HG03025 (cell line): ENCODE measurements around the gene TAF7L.
"Not testable (repeated sequence)": the region's sequence is repeated elsewhere in the genome, so short reads cannot be mapped to it uniquely, and the experiment has no call there.

Source experiments
- ATAC-seq: cut with Tn5 transposase; IDR thresholded peaks from one replicate; pipeline ENCODE4 v1.9.1; 2021; ENCODE audit warnings: mild to moderate bottlenecking, moderate library complexity; ENCODE audit not compliant: unreplicated experiment, low FRiP score

Gene TAF7L

GRCh38 chrX:101290957-101291603 is at the start of gene TAF7L:
TAF7L (minus strand) TSS chrX:101291334; CDS start chrX:101287543, 3,791 bp downstream.
- ATAC-seq = no peak

DNA sequence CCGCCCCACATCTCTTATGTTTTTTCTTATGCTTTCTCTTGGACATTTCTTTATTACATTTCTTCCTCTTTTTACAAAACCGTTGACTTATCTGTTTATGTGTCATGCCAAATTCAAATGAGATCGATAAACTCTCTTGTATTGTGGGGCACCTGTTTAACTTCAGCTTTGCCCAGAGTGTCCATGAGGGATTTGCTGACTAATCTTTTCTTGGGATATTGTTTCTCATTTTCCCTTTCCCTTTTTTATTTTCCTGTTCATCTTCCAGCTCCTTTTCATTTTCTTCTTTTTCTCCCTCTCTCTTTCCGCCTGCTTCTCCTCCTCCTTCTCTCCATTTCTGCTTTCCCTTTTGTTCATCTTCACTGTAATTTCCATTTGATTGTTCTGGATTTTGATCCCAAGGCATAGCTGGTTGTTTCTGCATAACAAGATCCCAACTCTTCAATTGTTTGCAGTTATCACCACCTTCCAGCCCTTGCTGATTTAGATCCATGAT is 46.7 kb upstream of the TAF7L start:
- no peak for ATAC-seq

DNA sequence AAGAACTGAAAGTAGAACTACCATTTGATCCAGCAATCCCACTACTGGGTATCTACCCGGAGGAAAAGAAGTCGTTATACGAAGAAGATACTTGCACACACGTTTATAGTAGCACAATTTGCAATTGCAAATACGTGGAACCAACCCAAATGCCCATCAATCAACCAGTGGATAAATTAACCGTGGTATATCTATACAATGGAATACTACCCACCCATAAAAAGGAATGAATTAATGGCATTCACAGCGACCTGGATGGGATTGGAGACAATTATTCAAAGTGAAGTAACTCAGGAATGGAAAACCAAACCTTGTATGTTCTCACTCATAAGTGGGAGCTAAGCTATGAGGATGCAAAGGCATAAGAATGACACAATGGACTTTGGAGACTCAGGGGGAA is 43.2 kb upstream of the TAF7L start:
- not testable (repeated sequence) for ATAC-seq

DNA sequence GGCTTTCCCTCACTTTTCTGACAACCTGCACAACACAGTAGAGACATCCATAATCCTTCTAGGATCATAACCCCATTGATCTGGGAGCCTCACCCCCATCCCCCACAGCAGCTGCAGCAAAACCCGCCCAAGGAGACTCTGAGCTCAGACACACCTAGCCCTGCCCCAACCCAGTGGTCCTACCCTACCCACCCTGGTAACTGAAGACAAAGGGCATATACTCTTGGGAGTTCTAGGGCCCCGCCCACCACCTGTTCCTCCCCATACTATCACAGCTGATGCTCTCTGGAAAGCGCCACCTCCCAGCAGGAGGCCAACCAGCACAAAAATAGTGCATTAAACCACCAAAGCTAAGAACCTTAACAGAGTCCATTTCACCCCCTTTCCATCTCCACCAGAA is 35.5 kb upstream of the TAF7L start:
- ATAC-seq = not testable (repeated sequence)

DNA sequence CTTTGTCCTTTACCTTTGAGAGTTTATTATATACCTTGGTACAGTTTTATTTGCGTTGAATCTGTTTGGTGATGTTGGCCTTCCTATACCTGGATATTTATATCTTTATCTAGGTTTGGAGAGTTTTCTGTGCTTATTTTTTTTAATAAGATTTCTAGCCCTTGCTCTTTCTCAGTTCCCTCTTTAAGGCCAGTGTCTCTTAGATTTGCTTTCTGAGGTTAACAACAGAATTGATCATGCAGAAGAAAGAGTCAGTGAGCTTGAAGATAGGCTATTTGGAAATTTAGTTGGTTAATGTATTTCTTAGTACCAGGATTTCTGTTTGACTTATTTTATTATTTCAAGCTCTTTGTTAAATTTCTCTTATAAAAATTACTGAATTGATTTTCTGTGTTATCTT is 12.7 kb upstream of the TAF7L start:
- no peak for ATAC-seq

GRCh38 chrX:101295603-101296002 is 4.5 kb upstream of the TAF7L start:
- not testable (repeated sequence) for ATAC-seq

- no peak for ATAC-seq
These were observed 3.7 kb downstream of the TAF7L start for GRCh38 chrX:101287402-101287801.

DNA sequence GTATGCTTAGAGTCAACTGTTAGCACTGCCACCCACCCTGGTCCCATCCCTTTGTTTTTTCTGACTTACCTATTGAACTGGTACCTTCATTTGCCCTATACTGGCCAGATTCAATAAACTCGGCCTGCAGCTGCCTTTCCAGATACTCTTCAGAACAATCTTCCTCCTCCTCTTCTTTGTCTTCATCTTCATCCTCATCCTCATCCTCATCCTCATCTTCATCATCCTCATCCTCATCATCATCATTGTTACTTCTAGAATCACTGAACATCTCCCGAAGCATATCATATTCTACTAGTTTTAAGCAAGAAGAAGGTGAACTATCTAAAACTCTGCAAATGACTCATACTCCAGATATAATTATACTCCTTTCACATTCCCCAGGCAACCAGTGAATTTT is 14.9 kb downstream of the TAF7L start:
- ATAC-seq = no peak

DNA sequence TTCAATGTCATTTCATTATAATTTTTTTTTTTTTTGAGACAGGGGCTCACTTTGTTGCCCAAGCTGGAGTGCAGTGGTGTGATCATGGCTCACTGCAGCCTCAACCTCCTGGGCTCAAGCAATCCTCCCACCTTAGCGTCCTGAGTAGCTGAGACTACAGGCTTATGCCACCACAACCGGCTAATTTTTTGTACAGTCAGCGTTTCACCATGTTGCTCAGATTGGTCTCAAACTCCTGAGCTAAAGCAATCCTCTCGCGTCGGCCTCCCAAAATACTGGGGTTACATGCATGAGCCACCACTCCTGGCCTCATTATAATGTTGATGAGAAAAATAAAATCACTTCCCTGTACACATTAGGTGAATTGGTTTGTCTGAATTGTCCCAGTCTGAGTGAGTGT is 16.9 kb downstream of the TAF7L start:
- ATAC-seq = no peak

GRCh38 chrX:101265869-101266428 is 25.2 kb downstream of the TAF7L start:
- ATAC-seq = no peak

DNA sequence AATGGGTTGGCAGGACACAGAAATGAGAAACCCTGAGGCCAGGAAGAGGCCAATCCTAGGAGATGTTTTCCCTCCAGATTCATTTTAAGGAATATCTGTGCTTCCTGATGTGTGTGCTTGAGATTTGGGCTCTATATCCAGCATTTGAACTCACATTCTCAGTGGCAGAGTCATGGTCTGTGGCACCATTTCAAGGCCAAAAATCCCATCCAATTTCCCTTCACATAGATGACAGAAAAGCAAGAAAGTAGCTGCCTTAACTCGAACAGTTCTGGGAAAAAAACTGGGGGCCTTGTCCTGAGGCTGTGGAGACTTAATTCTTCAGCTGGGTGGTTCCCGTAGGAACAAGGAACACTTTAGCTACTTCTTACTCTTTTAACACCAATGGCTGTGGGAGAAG is 27.4 kb downstream of the TAF7L start:
- no peak for ATAC-seq

- no peak for ATAC-seq
These were observed 28.5 kb downstream of the TAF7L start for GRCh38 chrX:101262590-101262989.

- no peak for ATAC-seq
These were observed 30.7 kb downstream of the TAF7L start for GRCh38 chrX:101260435-101260834.

- ATAC-seq = no peak
These were observed 32.9 kb downstream of the TAF7L start for GRCh38 chrX:101258259-101258581.

GRCh38 chrX:101257448-101258258 is 33.5 kb downstream of the TAF7L start:
- no peak for ATAC-seq

DNA sequence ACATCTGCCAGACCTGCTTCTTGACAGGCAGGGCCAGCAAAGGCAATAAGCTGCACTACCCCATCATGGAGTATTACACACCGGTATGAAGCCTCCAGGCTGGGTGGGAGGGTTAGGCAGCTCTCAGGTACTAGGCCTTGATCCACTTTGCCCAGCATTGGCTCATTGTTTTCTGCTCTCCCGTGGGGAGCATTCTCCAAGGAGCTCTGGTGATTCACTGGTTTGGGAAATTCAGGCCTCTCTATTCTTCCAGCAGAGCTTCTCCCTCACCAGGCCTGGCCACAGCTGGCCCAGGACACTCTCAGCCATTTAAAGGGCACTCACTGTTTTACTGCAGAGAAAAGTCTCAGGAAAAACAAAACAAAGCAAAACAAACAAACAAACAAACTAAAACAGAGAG is 38.5 kb downstream of the TAF7L start:
- ATAC-seq = no peak

- ATAC-seq = no peak
These were observed 49.6 kb downstream of the TAF7L start for GRCh38 chrX:101241531-101241930.

DNA sequence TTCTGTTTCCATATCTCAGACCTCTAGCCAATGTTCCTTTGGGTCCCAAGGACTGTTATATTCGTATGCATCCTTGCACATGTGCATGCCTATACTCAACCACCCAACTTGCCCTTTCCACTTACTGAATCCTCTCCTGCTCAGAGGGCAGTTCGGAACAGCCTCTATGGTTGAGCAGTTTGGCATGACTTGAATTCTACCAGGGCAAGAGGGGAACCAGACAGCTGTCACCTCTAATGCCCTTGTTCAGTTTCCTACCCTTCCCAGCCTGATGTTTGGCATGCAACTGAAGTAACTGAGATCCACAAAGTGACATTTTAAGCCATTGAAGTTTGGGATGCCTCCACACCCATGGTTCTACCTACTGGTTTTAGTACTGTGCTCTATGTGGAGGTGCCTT is 54.1 kb downstream of the TAF7L start:
- no peak for ATAC-seq

DNA sequence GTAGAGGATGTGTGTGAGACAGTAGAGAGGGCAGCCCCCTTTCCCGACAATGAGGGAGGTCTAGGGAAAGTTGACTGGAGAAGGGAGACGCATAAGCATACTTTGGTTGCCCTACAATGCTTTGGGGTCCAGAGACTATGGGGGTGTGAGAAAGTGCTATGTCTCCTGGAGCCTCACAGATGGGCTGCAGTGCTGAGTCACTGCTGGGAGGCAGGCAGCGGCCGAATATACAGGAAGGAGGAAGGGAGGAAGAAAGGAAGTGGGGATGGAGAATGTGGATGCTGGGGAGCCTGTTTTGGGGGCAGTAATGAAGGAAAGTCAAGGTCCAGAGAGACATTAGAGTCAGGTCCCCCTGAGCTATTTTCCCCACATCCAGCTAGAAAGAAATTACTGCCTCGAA is 58.8 kb downstream of the TAF7L start:
- ATAC-seq = no peak

- no peak for ATAC-seq
These were observed 60.1 kb downstream of the TAF7L start for GRCh38 chrX:101231080-101231479.

DNA sequence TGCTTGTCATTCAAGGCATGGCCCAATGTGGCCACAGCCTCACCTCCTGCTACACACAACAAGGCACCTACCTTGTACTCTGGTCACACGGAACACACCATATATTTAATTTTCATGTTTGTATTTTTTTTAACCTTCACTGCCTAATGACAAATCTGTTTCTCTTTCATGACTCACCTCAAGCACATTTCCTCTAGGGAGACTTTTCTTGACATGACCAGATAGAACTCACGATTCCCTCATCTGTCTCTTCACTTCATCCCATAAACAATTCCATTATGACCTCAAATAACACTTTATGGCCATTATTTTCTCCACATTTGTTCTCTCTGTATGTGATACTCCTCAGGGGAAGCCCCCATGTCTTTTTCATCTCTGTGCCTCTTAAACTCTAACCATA is 60.5 kb downstream of the TAF7L start:
- ATAC-seq = no peak

DNA sequence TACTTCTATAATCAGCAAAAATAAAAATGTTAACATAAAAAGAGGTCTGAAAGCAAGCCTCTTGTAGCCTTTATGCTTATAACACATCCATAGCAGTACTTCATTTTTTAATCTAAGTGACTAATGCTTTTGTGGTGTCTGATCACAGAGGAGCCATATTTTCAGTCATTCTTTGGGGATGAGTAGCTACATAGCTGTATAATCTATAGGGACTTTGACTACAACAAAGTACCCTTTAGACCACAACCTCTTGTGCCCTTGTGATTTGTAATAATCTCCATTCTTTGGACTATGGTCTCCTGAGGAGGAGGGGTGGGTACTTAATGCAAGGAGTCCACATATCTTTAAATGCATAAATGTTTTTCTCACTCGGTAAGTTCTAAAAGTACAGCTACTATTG is 62.0 kb downstream of the TAF7L start:
- ATAC-seq = no peak
